OCI-LY7 (cell line): ENCODE measurements around the gene GFY. TPM values are rescaled to one million over a fixed set of nuclear protein-coding genes. Genes with fewer than 3 reads are reported as not detected.
"Not testable (repeated sequence)": the region's sequence is repeated elsewhere in the genome, so short reads cannot be mapped to it uniquely, and the experiment has no call there.

ENCODE experiments used
- BruUV-seq: library from RNA; stranded (reverse); fragments of 400-500 nt; replicated peaks from 2 replicates; lab custom pipeline; 2021; lab: Mats Ljungman, UMichigan
- CTCF ChIA-PET: fragments of 300-600 bp; sonication (Branson Sonifier 250); formaldehyde crosslinking; loops from one replicate; lab custom pipeline; 2022; ENCODE audit warnings: antibody characterized with exemption; ENCODE audit not compliant: unreplicated experiment; lab: Charles Lee
- POLR2A ChIA-PET: fragments of 300-600 bp; sonication (Branson Sonifier 250); formaldehyde crosslinking; loops from one replicate; lab custom pipeline; 2022; ENCODE audit warnings: antibody characterized with exemption; lab: Charles Lee
- DNase-seq: peaks from one replicate; pipeline ENCODE4 v3.0.0-alpha.2; 2015; ENCODE audit warnings: low spot score
- H2AFZ ChIP-seq: fragments of 200-600 bp; sonication (generic), shearing (Covaris generic); 2 replicates; pipeline ENCODE4 v1.6.1; 2014; ENCODE audit warnings: mild to moderate bottlenecking, antibody characterized with exemption, low read length, moderate library complexity
- H3K27ac ChIP-seq: fragments of 200-600 bp; sonication (generic); 2 replicates; pipeline ENCODE4 v1.5.1; 2014; ENCODE audit warnings: mixed run types, low read depth, mild to moderate bottlenecking, moderate library complexity, low read length, inconsistent platforms; ENCODE audit not compliant: poor library complexity, severe bottlenecking
- H3K36me3 ChIP-seq: fragments of 200-600 bp; sonication (generic); 2 replicates; pipeline ENCODE4 v1.6.1; 2014; ENCODE audit warnings: mild to moderate bottlenecking, antibody characterized with exemption, low read length, moderate library complexity, mixed read lengths; ENCODE audit not compliant: insufficient read depth
- H3K4me1 ChIP-seq: fragments of 200-600 bp; sonication (generic); 2 replicates; pipeline ENCODE4 v1.5.1; 2014; ENCODE audit warnings: mild to moderate bottlenecking, low read length; ENCODE audit not compliant: insufficient read depth, poor library complexity, severe bottlenecking
- H3K4me2 ChIP-seq: fragments of 200-600 bp; sonication (generic); 2 replicates; pipeline ENCODE4 v1.6.1; 2014; ENCODE audit warnings: mild to moderate bottlenecking, low read length
- H3K4me3 ChIP-seq: fragments of 200-600 bp; sonication (generic); 2 replicates; pipeline ENCODE4 v1.5.1; 2014; ENCODE audit warnings: mild to moderate bottlenecking, low read depth, low read length; ENCODE audit not compliant: poor library complexity, severe bottlenecking
- H3K79me2 ChIP-seq: fragments of 200-600 bp; sonication (generic); 2 replicates; pipeline ENCODE4 v1.6.1; 2016; ENCODE audit warnings: low read depth, mild to moderate bottlenecking, low read length, moderate library complexity, mixed read lengths; ENCODE audit not compliant: insufficient read depth
- H3K9me2 ChIP-seq: fragments of 200-600 bp; sonication (generic); 2 replicates; pipeline ENCODE4 v1.6.1; 2016; ENCODE audit warnings: mild to moderate bottlenecking, low read length, mixed read lengths; ENCODE audit not compliant: insufficient read depth
- H3K9me3 ChIP-seq: fragments of 200-600 bp; sonication (generic); 2 replicates; pipeline ENCODE4 v1.6.1; 2014; ENCODE audit warnings: mild to moderate bottlenecking, mixed run types, low read length, mixed read lengths
- H4K20me1 ChIP-seq: fragments of 200-600 bp; sonication (generic); 2 replicates; pipeline ENCODE4 v1.6.1; 2014; ENCODE audit warnings: mild to moderate bottlenecking, antibody characterized with exemption, low read length, moderate library complexity, mixed read lengths; ENCODE audit not compliant: insufficient read depth
- CTCF ChIP-seq: fragments of 200-600 bp; sonication (generic); conservative IDR thresholded peaks from 2 replicates; pipeline ENCODE4 v1.5.1; 2014; ENCODE audit warnings: mild to moderate bottlenecking, antibody characterized with exemption, low read length, moderate library complexity, mixed read lengths
- EZH2phosphoT487 ChIP-seq: fragments of 200-600 bp; sonication (generic); IDR thresholded peaks from 2 replicates; pipeline ENCODE4 v1.6.1; 2018; ENCODE audit warnings: low read depth, borderline replicate concordance, mild to moderate bottlenecking, mixed run types, antibody characterized with exemption, low read length, moderate library complexity, mixed read lengths
- intact Hi-C: fragments of 100-400 bp; cut with micrococcal nuclease; formaldehyde crosslinking; loops from one replicate; pipeline ENCODE4 v1.10.0; 2022; ENCODE audit not compliant: unreplicated experiment
- total RNA-seq, 2 experiments: library from RNA; depleted of rRNA in 1 of 2; stranded (reverse); fragments of >200 nt in 1 of 2; shearing (Covaris generic) in 1 of 2; gene quantifications; 2 replicates each; pipeline ENCODE4 v1.2.3, GENCODE V29; 2014 to 2022

GFY gene
- total RNA-seq, 2 experiments from 2014 or later, result not detected

GRCh38 chr19:49458567-49458903 lies 33.3 kb downstream of the GFY start:
- ChIA-PET CTCF (no interaction called here), POLR2A (no interaction called here)
- H3K4me3 ChIP-seq, result no peak overlapping the region
- peaks cover 13% of the 10 kb centered on the region for H3K4me1 ChIP-seq
- TF ChIP-seq CTCF (no peak), EZH2phosphoT487 (no peak)
- peaks cover 21% of the 10 kb centered on the region for H3K79me2 ChIP-seq
- peaks cover 40% of the 10 kb centered on the region for H3K36me3 ChIP-seq
- DNase-seq, result no peak
- no TSS peak for BruUV-seq
- H3K9me2 ChIP-seq, result no peaks in the 10 kb centered on the region
- no peaks in the 10 kb centered on the region for H3K9me3 ChIP-seq
- intact Hi-C loops, result no loop called here
- H3K27ac ChIP-seq, result no peak overlapping the region
- no peak overlapping the region for H2AFZ ChIP-seq
- H4K20me1 ChIP-seq, result no peaks in the 10 kb centered on the region
- no peak overlapping the region for H3K4me2 ChIP-seq

GRCh38 chr19:49459388-49459787 lies 34.2 kb downstream of the GFY start:
- Histone ChIP-seq H3K9me3 (no peaks in the 10 kb centered on the region), H3K36me3 (peaks cover 44% of the 10 kb centered on the region), H3K4me1 (peaks cover 8% of the 10 kb centered on the region), H3K9me2 (no peaks in the 10 kb centered on the region), H4K20me1 (no peaks in the 10 kb centered on the region), H3K4me2 (no peak overlapping the region), H2AFZ (no peak overlapping the region), H3K27ac (no peak overlapping the region), H3K4me3 (no peak overlapping the region), H3K79me2 (peaks cover 12% of the 10 kb centered on the region; the same call in 1 of the 2 replicates)
- CTCF ChIA-PET, result no interaction called here
- TF ChIP-seq CTCF, result no peak
- no peak for TF ChIP-seq EZH2phosphoT487
- POLR2A ChIA-PET, result no interaction called here
- intact Hi-C loops, result no loop called here
- DNase-seq, result no peak
- BruUV-seq, result no TSS peak

GRCh38 chr19:49461130-49461529 lies 35.9 kb downstream of the GFY start:
- CTCF ChIA-PET, H3K27ac ChIP-seq, BruUV-seq, H2AFZ ChIP-seq, DNase-seq, H3K9me2 ChIP-seq, H3K4me2 ChIP-seq, H3K4me1 ChIP-seq, H3K4me3 ChIP-seq, H3K9me3 ChIP-seq, H4K20me1 ChIP-seq, intact Hi-C loops, H3K79me2 ChIP-seq: not testable (repeated sequence)
- peaks cover 56% of the 10 kb centered on the region for H3K36me3 ChIP-seq
- POLR2A ChIA-PET, result interaction anchor here (0.6 to 0.7 kb wide), 2 partner anchors 9 to 167 kb away, joined by 3 to 4 read pairs; partner anchors contain the start of gene PIH1D1
